GM21576 (cell line): Measurements from ENCODE around the gene ZPR1.
"Not testable (repeated sequence)": the region's sequence is repeated elsewhere in the genome, so short reads cannot be mapped to it uniquely, and the experiment has no call there.

Experiments
- ATAC-seq: cut with Tn5 transposase; IDR thresholded peaks from one replicate; pipeline ENCODE4 v1.9.1; 2021; ENCODE audit warnings: mild to moderate bottlenecking, moderate library complexity; ENCODE audit not compliant: unreplicated experiment

Gene ZPR1

GRCh38 chr11:116762132-116762531, 25.7 kb downstream of the ZPR1 start:
- ATAC-seq = no peak

- ATAC-seq = not testable (repeated sequence)
Observed at GRCh38 chr11:116756044-116756443, 31.8 kb downstream of the ZPR1 start.

- ATAC-seq = no peak
Observed at GRCh38 chr11:116750070-116750718, 37.6 kb downstream of the ZPR1 start.

GRCh38 chr11:116742104-116742503, 45.7 kb downstream of the ZPR1 start:
- ATAC-seq = no peak

- no peak for ATAC-seq
Observed at GRCh38 chr11:116740741-116741140, 47.1 kb downstream of the ZPR1 start.

- ATAC-seq = no peak
Observed at GRCh38 chr11:116738975-116739374, 48.8 kb downstream of the ZPR1 start.

GRCh38 chr11:116736763-116737162, 51.1 kb downstream of the ZPR1 start:
- ATAC-seq = no peak

- ATAC-seq = no peak
Observed at GRCh38 chr11:116733969-116734508, 53.8 kb downstream of the ZPR1 start.

GRCh38 chr11:116733043-116733755, 54.6 kb downstream of the ZPR1 start:
- peak; percentile 4 for ATAC-seq

- peak; percentile 81 for ATAC-seq
Observed at GRCh38 chr11:116732271-116733042, 55.4 kb downstream of the ZPR1 start.

- no peak for ATAC-seq
Observed at GRCh38 chr11:116731821-116732220, 56.0 kb downstream of the ZPR1 start.

GRCh38 chr11:116731097-116731761, 56.6 kb downstream of the ZPR1 start:
- ATAC-seq = no peak

- ATAC-seq = no peak
Observed at GRCh38 chr11:116730601-116731000, 57.2 kb downstream of the ZPR1 start.

- ATAC-seq = no peak
Observed at GRCh38 chr11:116730241-116730561, 57.6 kb downstream of the ZPR1 start.

- no peak for ATAC-seq
Observed at GRCh38 chr11:116729501-116730240, 58.2 kb downstream of the ZPR1 start.

- no peak for ATAC-seq
Observed at GRCh38 chr11:116727990-116728389, 59.8 kb downstream of the ZPR1 start.

- ATAC-seq = no peak
Observed at GRCh38 chr11:116725434-116726221, 62.2 kb downstream of the ZPR1 start.

GRCh38 chr11:116724813-116725212, 63.0 kb downstream of the ZPR1 start:
- no peak for ATAC-seq
